ENCODE results near the gene BCOR. TPM values are rescaled to one million over a fixed set of nuclear protein-coding genes. Genes with fewer than 3 reads are reported as not detected.
A peak's percentile ranks its signal among the peaks of the same experiment; 100 is the strongest.

Gene BCOR
- total and polyA plus RNA-seq, 9 of the 15 experiments (the other 6 are each of a cell fraction or from before 2014, with no cell fraction given), result 27.5 to 113 (median 37.6) TPM

- TF ChIP-seq RBM25 (IDR thresholded peaks at IDR 0.05; ENCODE audit: low read depth, low read length, severe bottlenecking), result no peak
- TF ChIP-seq ZNF764 (CRISPR knock-in tag; IDR thresholded peaks at IDR 0.05; ENCODE audit: low read depth), result no peak
- peak; percentile 79 for TF ChIP-seq EP300 (IDR thresholded peaks at IDR 0.05; ENCODE audit: low read length)
- no peak for TF ChIP-seq ZNF232 (CRISPR knock-in tag; IDR thresholded peaks at IDR 0.05)
- TF ChIP-seq HDGF (IDR thresholded peaks at IDR 0.05), result no peak
- TF ChIP-seq ELK3 (CRISPR knock-in tag; IDR thresholded peaks at IDR 0.05), result no peak
- TF ChIP-seq CXXC5 (CRISPR knock-in tag; IDR thresholded peaks at IDR 0.05), result peak; percentile 41; the same call in 1 of the 2 replicates
- TF ChIP-seq ZNF133 (CRISPR knock-in tag; IDR thresholded peaks at IDR 0.05), result no peak
- TF ChIP-seq CREB3 (tag; conservative IDR thresholded peaks at IDR 0.05; ENCODE audit: low read depth), result no peak
- TF ChIP-seq ZBTB33 (CRISPR knock-in tag; IDR thresholded peaks at IDR 0.05), result no peak
- TF ChIP-seq ZC3H8 (IDR thresholded peaks at IDR 0.05), result no peak
- no peak for TF ChIP-seq CREB5 (CRISPR knock-in tag; IDR thresholded peaks at IDR 0.05)
- no peak for TF ChIP-seq EZH2 (IDR thresholded peaks at IDR 0.05; ENCODE audit: borderline replicate concordance, low read depth, low read length)
- 0 out of 2 replicates have a peak, but pooled peaks have one; percentile 31 for TF ChIP-seq EGR1 (conservative IDR thresholded peaks at IDR 0.05)
- 0 out of 4 replicates have a peak, but pooled peaks of 1 of the 2 experiments have one; percentile 24 for TF ChIP-seq NONO (IDR thresholded peaks at IDR 0.05; ENCODE audit: low read depth in 2 of 2, low read length in 1 of 2)
- no peak for TF ChIP-seq ZBTB9 (CRISPR knock-in tag; IDR thresholded peaks at IDR 0.05)
- no peak for TF ChIP-seq SMARCB1 (IDR thresholded peaks at IDR 0.05; ENCODE audit: insufficient read length, low read depth)
- peak; percentile 13; the same call in 1 of the 2 replicates for TF ChIP-seq RNF2 (IDR thresholded peaks at IDR 0.05)
- TF ChIP-seq NFIX (CRISPR knock-in tag; IDR thresholded peaks at IDR 0.05; ENCODE audit: low read depth), result no peak
- TF ChIP-seq POLR2A (conservative IDR thresholded peaks at IDR 0.05), result 0 out of 2 replicates have a peak, but pooled peaks have one; percentile 55
- TF ChIP-seq GATA2 (CRISPR knock-in tag; IDR thresholded peaks at IDR 0.05), result peak; percentile 53; the same call in 1 of the 2 replicates
- TF ChIP-seq NCOA1 (IDR thresholded peaks at IDR 0.05; ENCODE audit: low read depth), result peak; percentile 52; the same call in 1 of the 2 replicates
- TF ChIP-seq NFATC3 (IDR thresholded peaks at IDR 0.05), result no peak
- no peak for TF ChIP-seq GABPA (tag; conservative IDR thresholded peaks at IDR 0.05; ENCODE audit: low read depth)
- TF ChIP-seq HOXB6 (CRISPR knock-in tag; IDR thresholded peaks at IDR 0.05; ENCODE audit: borderline replicate concordance), result no peak
These were observed 20.0 kb upstream of the BCOR start (continued) for GRCh38 chrX:40117715-40118285.
